HFF-Myc (cell line): ENCODE measurements around the gene GRAMD2A.
A peak's percentile ranks its signal among the peaks of the same experiment; 100 is the strongest.

Experiments
- DNase-seq: peaks from one replicate; pipeline ENCODE4 v3.0.0-alpha.2; 2011; ENCODE audit warnings: low read depth; ENCODE audit errors: extremely low read depth
- H3K4me3 ChIP-seq: replicated peaks from 2 replicates; pipeline ENCODE4 v1.5.1; 2011; ENCODE audit warnings: low read depth, mild to moderate bottlenecking, control low read depth, low read length
- CTCF ChIP-seq: IDR thresholded peaks from 2 replicates; pipeline ENCODE4 v1.5.1; 2012; ENCODE audit warnings: mild to moderate bottlenecking, low read depth, low read length, control low read depth; ENCODE audit errors: missing control alignments

Gene GRAMD2A

GRCh38 chr15:72236381-72237003, 38.9 kb upstream of the GRAMD2A start:
- TF ChIP-seq CTCF = no peak
- DNase-seq = no peak
- H3K4me3 ChIP-seq = peak overlapping the region; percentile 54

DNA sequence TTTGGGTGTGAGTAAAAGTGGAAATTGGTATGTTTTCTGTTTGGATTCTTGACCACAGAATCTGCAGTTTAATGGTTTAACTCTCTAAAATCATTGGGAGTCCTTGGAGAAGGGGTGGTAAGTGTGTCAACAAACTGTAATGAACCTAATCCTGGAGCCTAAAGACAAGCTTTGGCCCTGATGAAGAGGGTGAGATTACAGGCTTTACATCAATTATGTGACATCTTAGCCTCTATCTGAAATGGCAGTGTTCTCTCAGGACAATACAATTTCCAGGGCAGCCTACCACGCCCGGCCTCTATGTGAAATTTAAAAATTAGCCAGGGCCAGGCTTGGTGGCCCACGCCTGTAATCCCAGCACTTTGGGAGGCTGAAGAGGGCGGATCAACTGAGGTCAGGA, 37.7 kb upstream of the GRAMD2A start:
- no peak for TF ChIP-seq CTCF
- DNase-seq = no peak

DNA sequence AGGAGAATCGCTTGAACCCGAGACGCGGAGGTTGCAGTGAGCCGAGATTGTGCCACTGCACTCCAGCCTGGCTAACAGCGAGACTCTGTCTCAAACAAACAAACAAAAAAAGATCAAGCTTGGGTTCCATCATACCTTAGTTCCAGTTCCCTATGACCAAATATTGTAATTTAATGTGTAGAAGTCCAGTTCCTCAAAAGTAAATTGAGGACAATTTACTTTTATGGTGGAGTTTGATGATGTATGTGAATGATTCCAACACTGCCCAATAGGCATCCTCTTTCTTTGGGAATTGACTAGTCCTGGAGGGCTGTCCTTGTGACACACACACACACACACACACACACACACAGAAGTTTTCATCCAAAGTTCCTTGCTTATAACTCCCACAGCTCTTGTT, 36.2 kb upstream of the GRAMD2A start:
- no peak for DNase-seq
- no peak for TF ChIP-seq CTCF
- H3K4me3 ChIP-seq = no peak overlapping the region

More for the DNA sequence above, 37.7 kb upstream of the GRAMD2A start:
- no peak overlapping the region for H3K4me3 ChIP-seq

GRCh38 chr15:72231833-72232478, 34.4 kb upstream of the GRAMD2A start:
- peak overlapping the region; percentile 84 for H3K4me3 ChIP-seq
- no peak for TF ChIP-seq CTCF
- DNase-seq = no peak

GRCh38 chr15:72231066-72231832, 33.7 kb upstream of the GRAMD2A start, which contains the start of gene PKM:
PKM (minus strand) TSS chr15:72231190; CDS start chr15:72219097, 12,093 bp downstream.
- peak within 1 kb of the TSS; percentile 84 for H3K4me3 ChIP-seq
- DNase-seq = peak; percentile 97
- TF ChIP-seq CTCF = no peak

- DNase-seq = no peak
- no peak for TF ChIP-seq CTCF
- H3K4me3 ChIP-seq = peak overlapping the region; percentile 84
Observed at GRCh38 chr15:72230197-72231065, 32.8 kb upstream of the GRAMD2A start.
